ENCODE data around the gene MEGF11. TPM values are rescaled to one million over a fixed set of nuclear protein-coding genes. Genes with fewer than 3 reads are reported as not detected.

The MEGF11 gene
- total RNA-seq, 4 donors from 2014 or later: 0.20 TPM; not detected in 3

DNA sequence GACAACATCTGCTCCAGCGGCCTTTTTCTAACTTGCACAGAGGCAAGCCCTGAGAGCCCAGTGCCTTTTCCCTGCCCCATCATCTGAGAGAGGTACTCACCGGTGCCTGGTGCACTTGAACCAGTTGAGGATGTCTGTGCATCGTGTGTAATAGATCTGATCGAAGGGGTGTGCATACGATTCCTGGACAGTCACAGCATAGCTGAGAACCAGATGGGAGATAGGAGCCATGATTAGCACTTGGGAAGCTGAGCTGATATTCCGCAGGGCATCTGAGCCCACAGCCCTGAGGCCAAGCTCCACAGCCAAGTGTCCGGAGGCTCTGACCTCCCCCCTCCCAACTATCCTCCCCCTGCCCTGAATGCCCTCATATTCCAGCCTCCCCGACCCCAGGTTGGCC lies 129.8 kb downstream of the MEGF11 start:
- TF ChIP-seq, protein P1, sequence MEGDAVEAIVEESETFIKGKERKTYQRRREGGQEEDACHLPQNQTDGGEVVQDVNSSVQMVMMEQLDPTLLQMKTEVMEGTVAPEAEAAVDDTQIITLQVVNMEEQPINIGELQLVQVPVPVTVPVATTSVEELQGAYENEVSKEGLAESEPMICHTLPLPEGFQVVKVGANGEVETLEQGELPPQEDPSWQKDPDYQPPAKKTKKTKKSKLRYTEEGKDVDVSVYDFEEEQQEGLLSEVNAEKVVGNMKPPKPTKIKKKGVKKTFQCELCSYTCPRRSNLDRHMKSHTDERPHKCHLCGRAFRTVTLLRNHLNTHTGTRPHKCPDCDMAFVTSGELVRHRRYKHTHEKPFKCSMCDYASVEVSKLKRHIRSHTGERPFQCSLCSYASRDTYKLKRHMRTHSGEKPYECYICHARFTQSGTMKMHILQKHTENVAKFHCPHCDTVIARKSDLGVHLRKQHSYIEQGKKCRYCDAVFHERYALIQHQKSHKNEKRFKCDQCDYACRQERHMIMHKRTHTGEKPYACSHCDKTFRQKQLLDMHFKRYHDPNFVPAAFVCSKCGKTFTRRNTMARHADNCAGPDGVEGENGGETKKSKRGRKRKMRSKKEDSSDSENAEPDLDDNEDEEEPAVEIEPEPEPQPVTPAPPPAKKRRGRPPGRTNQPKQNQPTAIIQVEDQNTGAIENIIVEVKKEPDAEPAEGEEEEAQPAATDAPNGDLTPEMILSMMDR (IDR thresholded peaks at IDR 0.05): no peak
- no peak for TF ChIP-seq POLR2A (IDR thresholded peaks at IDR 0.05)

DNA sequence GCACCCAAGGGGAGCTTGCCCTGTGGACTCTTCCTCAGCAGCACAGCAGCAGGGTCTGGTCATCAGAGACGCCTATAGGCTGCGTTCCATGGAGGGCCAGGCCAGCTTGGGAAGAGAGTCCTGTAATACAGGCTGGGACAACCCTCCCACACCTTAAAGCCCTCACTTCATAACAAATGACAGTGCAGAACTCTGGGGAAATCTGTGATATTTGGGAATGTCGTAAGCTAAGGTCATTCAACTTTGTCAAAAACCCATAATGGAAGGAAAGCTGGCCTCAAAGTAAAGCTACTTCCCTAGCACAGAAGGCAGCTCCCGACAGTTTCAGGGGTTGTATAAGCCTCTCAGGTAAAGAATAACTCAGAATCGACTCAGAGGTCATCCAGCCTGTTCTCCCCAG lies 133.1 kb downstream of the MEGF11 start:
- Histone ChIP-seq H3K27ac (no peak overlapping the region), H3K36me3 (no peaks in the 10 kb centered on the region), H3K4me1 (no peaks in the 10 kb centered on the region), H3K27me3 (no peaks in the 10 kb centered on the region), H3K9me3 (no peaks in the 10 kb centered on the region), H3K4me3 (replicated peaks in 1 of 3) (no peak overlapping the region)
- intact Hi-C loops (cut with DNase I): no loop called here
- WGBS, 2 donors: 75 to 77% methylated on average over 5 of the region's 5 CpGs
- DNase-seq: no peak
- TF ChIP-seq, protein P1 (IDR thresholded peaks at IDR 0.05): no peak
- no peak for TF ChIP-seq POLR2A (IDR thresholded peaks at IDR 0.05)

More for the DNA sequence above, 129.8 kb downstream of the MEGF11 start:
- Histone ChIP-seq H3K9me3 (no peaks in the 10 kb centered on the region), H3K27me3 (no peaks in the 10 kb centered on the region), H3K4me1 (peaks cover 0 to 11% of the 10 kb centered on the region in 2 donors), H3K4me3 (replicated peaks in 1 of 3) (no peak overlapping the region), H3K27ac (no peak overlapping the region), H3K36me3 (no peaks in the 10 kb centered on the region)
- intact Hi-C loops (cut with DNase I): no loop called here
- DNase-seq: no peak
- WGBS, 2 donors: 82 to 85% methylated on average over 8 of the region's 8 CpGs

DNA sequence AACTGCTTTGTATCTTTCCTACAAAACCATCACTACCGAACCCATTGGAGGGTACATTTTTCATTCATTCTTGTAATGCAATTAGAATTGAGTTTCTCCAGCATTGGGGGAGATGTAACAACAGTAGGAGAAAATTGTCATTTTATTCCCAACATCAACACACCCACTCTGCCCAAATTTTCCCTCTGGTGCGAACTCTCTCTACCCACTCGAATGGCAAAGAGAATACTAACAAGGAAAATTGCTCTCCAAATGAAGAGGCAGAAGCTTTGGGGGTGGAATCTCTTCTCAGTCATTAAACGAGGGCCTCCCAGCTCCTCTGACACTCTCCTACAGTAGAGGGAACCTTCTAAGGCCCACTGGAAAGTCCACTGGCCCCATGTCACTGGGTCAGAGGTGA lies 135.7 kb downstream of the MEGF11 start:
- no peaks in the 10 kb centered on the region for H3K4me1 ChIP-seq
- DNase-seq: no peak
- H3K4me3 ChIP-seq (replicated peaks in 1 of 3): no peak overlapping the region
- no peaks in the 10 kb centered on the region for H3K36me3 ChIP-seq
- intact Hi-C loops (cut with DNase I): no loop called here
- no peak overlapping the region for H3K27ac ChIP-seq
- no peak for TF ChIP-seq POLR2A (IDR thresholded peaks at IDR 0.05)
- TF ChIP-seq, protein P1 (IDR thresholded peaks at IDR 0.05): no peak
- no peaks in the 10 kb centered on the region for H3K9me3 ChIP-seq
- 85 to 86% methylated on average over 4 of the region's 4 CpGs for WGBS, 2 donors
- H3K27me3 ChIP-seq: no peaks in the 10 kb centered on the region

DNA sequence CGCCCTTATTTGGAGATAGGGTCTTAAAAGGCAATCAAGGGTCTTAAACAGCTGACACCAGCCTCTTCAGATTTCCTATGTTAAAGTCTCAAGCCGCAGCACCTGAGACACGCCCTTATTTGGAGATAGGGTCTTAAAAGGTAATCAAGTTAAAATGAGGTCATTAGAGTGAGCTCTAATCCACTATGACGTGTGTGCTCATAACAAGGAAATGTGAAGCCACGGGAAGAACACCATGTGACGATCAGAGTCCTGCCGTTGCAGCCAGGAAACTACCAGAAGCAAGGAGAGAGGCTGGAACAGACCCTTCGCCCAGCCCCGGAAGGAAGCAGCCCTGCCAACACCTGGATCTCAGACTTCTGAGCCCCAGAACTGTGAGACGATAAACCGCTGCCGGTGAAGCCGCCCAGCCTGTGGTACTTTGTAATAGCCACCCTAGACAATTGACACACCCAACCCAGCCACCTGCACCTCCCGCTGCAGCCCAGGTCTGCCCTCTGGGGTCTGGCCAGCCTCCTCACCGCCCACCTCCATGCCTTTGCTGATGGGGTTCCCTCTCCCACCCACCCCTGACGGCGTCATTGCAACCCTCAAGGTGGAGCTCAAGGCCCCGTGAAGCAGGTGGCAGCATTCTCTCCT lies 137.9 kb downstream of the MEGF11 start:
- intact Hi-C loops (cut with DNase I): no loop called here
- Histone ChIP-seq H3K9me3 (no peaks in the 10 kb centered on the region), H3K27me3 (no peaks in the 10 kb centered on the region), H3K4me3 (replicated peaks in 1 of 3) (no peak overlapping the region), H3K27ac (no peak overlapping the region), H3K36me3 (no peaks in the 10 kb centered on the region), H3K4me1 (no peaks in the 10 kb centered on the region)
- no peak for DNase-seq
- 51 to 64% methylated on average over 18 of the region's 18 CpGs for WGBS, 2 donors
- TF ChIP-seq POLR2A (IDR thresholded peaks at IDR 0.05): no peak
- TF ChIP-seq, protein P1 (IDR thresholded peaks at IDR 0.05): no peak

DNA sequence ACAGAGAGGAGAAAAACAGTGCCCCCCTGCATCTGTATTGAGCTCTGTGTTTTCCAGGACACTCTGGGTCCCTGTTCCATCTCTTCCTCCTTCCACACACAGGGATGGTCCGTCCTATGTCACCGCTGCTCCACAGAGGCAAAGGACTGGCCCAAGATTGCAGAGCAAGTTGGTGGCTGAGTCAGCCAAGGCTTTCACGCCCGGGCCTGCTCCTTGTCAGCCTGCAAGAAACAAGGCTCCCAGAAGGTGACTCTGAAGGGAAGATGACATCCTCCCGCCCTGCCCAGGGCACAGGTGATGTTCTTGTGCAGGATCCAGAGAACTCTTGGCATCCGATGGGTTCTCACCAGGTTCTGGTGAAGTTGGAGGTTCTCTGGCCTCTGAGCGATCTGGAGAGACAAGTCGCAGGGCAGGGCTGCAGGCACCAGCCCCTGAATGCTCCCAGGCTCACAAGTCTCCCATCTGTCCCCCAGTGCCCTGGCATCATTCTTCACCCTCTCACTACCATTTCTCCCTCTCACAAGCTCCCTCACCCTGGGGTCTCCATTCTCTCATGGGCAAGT lies 138.6 kb downstream of the MEGF11 start:
- Histone ChIP-seq H3K4me1 (no peaks in the 10 kb centered on the region), H3K4me3 (replicated peaks in 1 of 3) (no peak overlapping the region), H3K9me3 (no peaks in the 10 kb centered on the region), H3K27me3 (no peaks in the 10 kb centered on the region), H3K36me3 (no peaks in the 10 kb centered on the region), H3K27ac (no peak overlapping the region)
- TF ChIP-seq, protein P1 (IDR thresholded peaks at IDR 0.05): no peak
- no peak for TF ChIP-seq POLR2A (IDR thresholded peaks at IDR 0.05)
- no peak for DNase-seq
- 87 to 91% methylated on average over 7 to 8 of the region's 8 CpGs for WGBS, 2 donors
- intact Hi-C loops (cut with DNase I): no loop called here
